Mesenchymal stem cell (in vitro differentiated cells and primary cell): Measurements from ENCODE around the gene YIPF4.

Experiments
- DNase-seq: peaks from one replicate; pipeline ENCODE4 v3.0.0-alpha.2; 2013
- H2AFZ ChIP-seq: one replicate; pipeline ENCODE4 v1.6.1; 2013; ENCODE audit warnings: low read depth, mild to moderate bottlenecking, control low read depth, inconsistent platforms, low read length, moderate library complexity
- H2AK5ac ChIP-seq: 2 replicates; pipeline ENCODE4 v1.6.1; 2013; ENCODE audit warnings: low read length, moderate library complexity, mild to moderate bottlenecking, inconsistent platforms; ENCODE audit not compliant: severe bottlenecking
- H2BK120ac ChIP-seq: one replicate; pipeline ENCODE4 v1.6.1; 2013; ENCODE audit warnings: low read depth, mild to moderate bottlenecking, inconsistent platforms, low read length, moderate library complexity
- H2BK12ac ChIP-seq, 2 experiments: one replicate each; pipeline ENCODE4 v1.6.1; 2013; ENCODE audit warnings: inconsistent platforms in 2 of 2, low read length in 2 of 2, mild to moderate bottlenecking in 2 of 2, moderate library complexity in 2 of 2, control low read depth in 1 of 2
- H2BK15ac ChIP-seq: one replicate; pipeline ENCODE4 v1.6.1; 2013; ENCODE audit warnings: mild to moderate bottlenecking, low read depth, inconsistent platforms; ENCODE audit not compliant: poor library complexity, severe bottlenecking
- H2BK5ac ChIP-seq: 2 replicates; pipeline ENCODE4 v1.6.1; 2013; ENCODE audit warnings: low read depth, mild to moderate bottlenecking, low read length, control low read depth, inconsistent platforms; ENCODE audit not compliant: poor library complexity, severe bottlenecking
- H3K14ac ChIP-seq, 2 experiments: one replicate each; pipeline ENCODE4 v1.6.1; 2013; ENCODE audit warnings: inconsistent platforms in 2 of 2, low read length in 2 of 2, control low read depth in 1 of 2, mild to moderate bottlenecking in 1 of 2, moderate library complexity in 1 of 2
- H3K18ac ChIP-seq, 2 experiments: one replicate each; pipeline ENCODE4 v1.6.1; 2013; ENCODE audit warnings: inconsistent platforms in 2 of 2, low read length in 2 of 2, control low read depth in 1 of 2, low read depth in 1 of 2, mild to moderate bottlenecking in 1 of 2
- H3K23ac ChIP-seq, 2 experiments: one replicate each; pipeline ENCODE4 v1.6.1; 2013; ENCODE audit warnings: inconsistent platforms in 2 of 2, low read length in 2 of 2, mild to moderate bottlenecking in 2 of 2, moderate library complexity in 2 of 2, control low read depth in 1 of 2
- H3K27ac ChIP-seq: 2 replicates; pipeline ENCODE4 v1.5.1; 2013; ENCODE audit warnings: mild to moderate bottlenecking, moderate library complexity, low read length, control low read depth, inconsistent platforms; ENCODE audit not compliant: poor library complexity, severe bottlenecking
- H3K27me3 ChIP-seq, 2 experiments: 2 replicates each; pipeline versions ENCODE4 v1.6.1 to v1.7.0; 2013; ENCODE audit warnings: low read length in 2 of 2, mild to moderate bottlenecking in 2 of 2, moderate library complexity in 2 of 2, control low read depth in 1 of 2, inconsistent platforms in 1 of 2; ENCODE audit not compliant: control insufficient read depth in 1 of 2, insufficient read depth in 1 of 2
- H3K36me3 ChIP-seq, 2 experiments: 2 replicates each; pipeline versions ENCODE4 v1.6.1 to v1.7.0; 2013; ENCODE audit warnings: low read length in 2 of 2, control low read depth in 1 of 2, inconsistent platforms in 1 of 2, low read depth in 1 of 2, mild to moderate bottlenecking in 1 of 2; ENCODE audit not compliant: insufficient read depth in 2 of 2, control insufficient read depth in 1 of 2
- H3K4ac ChIP-seq, 2 experiments: one replicate each; pipeline ENCODE4 v1.6.1; 2013; ENCODE audit warnings: inconsistent platforms in 2 of 2, low read length in 2 of 2, mild to moderate bottlenecking in 2 of 2, moderate library complexity in 2 of 2, control low read depth in 1 of 2, low read depth in 1 of 2
- H3K4me1 ChIP-seq: 2 replicates; pipeline ENCODE4 v1.6.1; 2013; ENCODE audit warnings: low read depth, low read length, control low read depth; ENCODE audit not compliant: control insufficient read depth, insufficient read depth
- H3K4me2 ChIP-seq: 2 replicates; pipeline ENCODE4 v1.6.1; 2013; ENCODE audit warnings: low read length, mild to moderate bottlenecking, inconsistent platforms; ENCODE audit not compliant: poor library complexity, severe bottlenecking
- H3K4me3 ChIP-seq, 2 experiments: 2 replicates each; pipeline versions ENCODE4 v1.5.1 to v1.7.0; 2013; ENCODE audit warnings: low read length in 2 of 2, mild to moderate bottlenecking in 2 of 2, control low read depth in 1 of 2, low read depth in 1 of 2; ENCODE audit not compliant: insufficient read depth in 1 of 2
- H3K79me1 ChIP-seq: replicated peaks from 2 replicates; pipeline ENCODE4 v1.6.1; 2013; ENCODE audit warnings: mild to moderate bottlenecking, control low read depth, low read length, inconsistent platforms; ENCODE audit not compliant: poor library complexity, severe bottlenecking
- H3K9ac ChIP-seq: 2 replicates; pipeline ENCODE4 v1.7.0; 2013; ENCODE audit warnings: mild to moderate bottlenecking, low read length, moderate library complexity
- H3K9me3 ChIP-seq: 2 replicates; pipeline ENCODE4 v1.7.0; 2013; ENCODE audit warnings: mild to moderate bottlenecking, low read length; ENCODE audit not compliant: control insufficient read depth
- H4K8ac ChIP-seq: one replicate; pipeline ENCODE4 v1.6.1; 2013; ENCODE audit warnings: inconsistent platforms, mild to moderate bottlenecking, low read length, moderate library complexity
- H4K91ac ChIP-seq: one replicate; pipeline ENCODE4 v1.6.1; 2013; ENCODE audit warnings: mild to moderate bottlenecking, low read length, inconsistent platforms
- WGBS: methylation state at CpG from one replicate; pipeline ENCODE4 v1.1.7; 2013; ENCODE audit warnings: mixed read lengths; 5-methylcytosine and 5-hydroxymethylcytosine counted together

Gene YIPF4

DNA sequence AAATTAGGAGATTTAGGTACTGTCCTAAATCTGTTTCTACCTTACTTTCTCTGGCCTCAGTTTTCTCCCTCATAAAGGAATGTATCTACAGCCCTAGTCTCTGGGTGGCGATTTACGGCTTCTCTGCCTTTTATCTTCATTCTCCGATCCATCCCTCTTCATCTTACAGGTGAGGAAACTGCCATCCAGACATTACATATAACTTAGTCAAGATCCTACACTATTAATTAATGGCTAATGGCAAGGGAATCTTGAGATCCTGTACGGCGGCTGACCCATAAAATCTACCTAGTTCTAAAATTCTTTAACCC lies 386 bp upstream of the YIPF4 start:
- Histone ChIP-seq H4K91ac (no peak overlapping the region), H3K4me3 (peak overlapping the region in 1 of 2 experiments; percentile 100), H2AK5ac (peak overlapping the region; percentile 75), H2AFZ (no peak overlapping the region), H3K27me3 (no peaks in the 10 kb centered on the region), H4K8ac (peak overlapping the region; percentile 99), H2BK12ac (no peak overlapping the region), H3K36me3 (peaks cover 7 to 11% of the 10 kb centered on the region in 2 experiments), H3K4me1 (no peaks in the 10 kb centered on the region), H3K23ac (no peak overlapping the region), H2BK5ac (no peak overlapping the region), H2BK120ac (no peak overlapping the region), H3K18ac (no peak overlapping the region), H3K4me2 (peak overlapping the region; percentile 70), H3K9me3 (no peaks in the 10 kb centered on the region), H3K4ac (no peak overlapping the region), H3K14ac (no peak overlapping the region), H2BK15ac (no peak overlapping the region), H3K27ac (peak overlapping the region; percentile 38), H3K9ac (peak overlapping the region; percentile 99), H3K79me1 (peaks cover 1% of the 10 kb centered on the region)
- 78% methylated on average over 5 of the region's 5 CpGs for WGBS
- DNase-seq = no peak

GRCh38 chr2:32278478-32278853 lies 762 bp downstream of the YIPF4 start:
- Histone ChIP-seq H3K36me3 (peaks cover 12 to 21% of the 10 kb centered on the region in 2 experiments), H2BK15ac (no peak overlapping the region), H3K4ac (peak overlapping the region in 1 of 2 experiments; percentile 90), H3K14ac (no peak overlapping the region), H2AK5ac (no peak overlapping the region), H3K18ac (no peak overlapping the region), H3K4me2 (peak overlapping the region; percentile 70), H4K91ac (no peak overlapping the region), H2BK120ac (no peak overlapping the region), H3K79me1 (peaks cover 1% of the 10 kb centered on the region), H3K4me3 (peak overlapping the region; percentile 100), H3K27ac (no peak overlapping the region), H3K27me3 (no peaks in the 10 kb centered on the region), H3K9ac (peak overlapping the region; percentile 99), H3K9me3 (no peaks in the 10 kb centered on the region), H2AFZ (peak overlapping the region; percentile 48), H3K4me1 (no peaks in the 10 kb centered on the region), H2BK5ac (no peak overlapping the region), H3K23ac (peak overlapping the region in 1 of 2 experiments; percentile 99), H4K8ac (no peak overlapping the region), H2BK12ac (no peak overlapping the region)
- 67% methylated on average over 6 of the region's 6 CpGs for WGBS
- DNase-seq = no peak

DNA sequence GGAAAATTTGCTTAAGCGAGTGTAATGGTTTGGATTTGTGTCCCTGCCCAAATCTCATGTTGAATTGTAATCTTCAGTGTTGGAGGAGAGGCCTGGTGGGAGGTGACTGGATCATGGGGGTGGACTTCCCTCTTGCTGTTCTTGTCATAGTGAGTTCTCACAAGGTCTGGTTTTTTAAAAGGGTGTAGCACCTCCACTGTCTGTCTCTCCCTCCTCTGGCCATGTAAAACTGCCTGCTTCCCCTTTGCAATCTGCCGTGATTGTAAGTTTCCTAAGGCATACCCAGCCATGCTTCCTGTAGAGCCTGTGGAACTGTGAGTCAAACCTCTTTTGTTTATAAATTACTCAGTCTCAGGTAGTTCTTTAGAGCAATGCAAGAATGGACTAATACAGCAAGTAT lies 6.6 kb downstream of the YIPF4 start:
- H3K14ac ChIP-seq = no peak overlapping the region
- no peak overlapping the region for H2BK12ac ChIP-seq
- peaks cover 9% of the 10 kb centered on the region for H3K79me1 ChIP-seq
- H3K9ac ChIP-seq = no peak overlapping the region
- H4K91ac ChIP-seq = no peak overlapping the region
- no peak overlapping the region for H2AFZ ChIP-seq
- peak; percentile 65 for DNase-seq
- no peak overlapping the region for H2BK120ac ChIP-seq
- H4K8ac ChIP-seq = no peak overlapping the region
- peaks cover 5% of the 10 kb centered on the region for H3K4me1 ChIP-seq
- H3K4me3 ChIP-seq = no peak overlapping the region
- no peak overlapping the region for H3K27ac ChIP-seq
- H3K36me3 ChIP-seq = peaks cover 12 to 21% of the 10 kb centered on the region in 2 experiments
- 78% methylated on average over 2 of the region's 2 CpGs for WGBS
- H2AK5ac ChIP-seq = no peak overlapping the region
- no peak overlapping the region for H3K4me2 ChIP-seq
- H3K18ac ChIP-seq = no peak overlapping the region
- H2BK15ac ChIP-seq = no peak overlapping the region
- no peak overlapping the region for H3K4ac ChIP-seq
- no peak overlapping the region for H2BK5ac ChIP-seq
- no peaks in the 10 kb centered on the region for H3K9me3 ChIP-seq
- H3K27me3 ChIP-seq = no peaks in the 10 kb centered on the region
- H3K23ac ChIP-seq = no peak overlapping the region

- Histone ChIP-seq H3K18ac (no peak overlapping the region), H3K14ac (no peak overlapping the region), H3K27ac (no peak overlapping the region), H4K91ac (no peak overlapping the region), H3K23ac (no peak overlapping the region), H3K79me1 (peaks cover 8% of the 10 kb centered on the region), H3K4me1 (peaks cover 5% of the 10 kb centered on the region), H3K4ac (no peak overlapping the region), H2AFZ (no peak overlapping the region), H2BK5ac (no peak overlapping the region), H3K27me3 (no peaks in the 10 kb centered on the region), H2BK15ac (no peak overlapping the region), H3K9ac (peak overlapping the region; percentile 34), H2BK120ac (no peak overlapping the region), H2BK12ac (no peak overlapping the region), H3K9me3 (no peaks in the 10 kb centered on the region), H3K4me2 (no peak overlapping the region), H3K36me3 (peaks cover 11 to 19% of the 10 kb centered on the region in 2 experiments), H3K4me3 (no peak overlapping the region), H4K8ac (no peak overlapping the region), H2AK5ac (no peak overlapping the region)
- peak; percentile 87 for DNase-seq
- 41% methylated on average over 3 of the region's 4 CpGs for WGBS
Observed at GRCh38 chr2:32289165-32289999, 11.7 kb downstream of the YIPF4 start.
